ENCODE data around the gene MAML2. TPM values are rescaled to one million over a fixed set of nuclear protein-coding genes. Genes with fewer than 3 reads are reported as not detected.

MAML2 gene
- total RNA-seq, 1 experiment from 2014 or later: 28.3 TPM

DNA sequence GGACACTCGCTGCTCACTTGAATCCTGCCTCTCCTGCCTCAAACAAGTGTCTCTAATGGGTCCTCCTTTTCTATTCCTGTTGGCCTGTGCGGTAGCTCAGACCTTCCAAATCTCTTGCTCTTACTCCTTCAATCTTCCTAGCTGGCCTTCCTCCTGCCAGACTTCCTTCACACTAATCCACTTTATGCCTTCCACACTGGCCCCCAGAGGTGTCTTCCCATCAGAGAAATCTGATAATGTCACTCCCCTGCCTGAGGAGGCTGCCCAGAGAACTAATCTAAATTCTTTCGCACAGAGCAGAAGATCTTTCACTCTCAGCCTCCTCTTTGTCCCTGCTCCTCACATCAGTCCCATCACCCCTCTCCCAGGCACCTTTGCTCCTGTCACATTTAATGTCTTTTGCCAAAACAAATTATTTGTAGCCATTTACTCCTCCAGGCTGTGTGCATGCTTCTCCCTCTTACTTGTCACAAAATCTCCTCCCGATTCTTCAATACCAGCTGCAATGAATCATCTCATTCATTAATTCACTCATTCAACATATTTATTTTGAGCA is 175.7 kb downstream of the MAML2 start:
- H3K79me2 ChIP-seq (ENCODE audit: low read depth): peaks cover 78% of the 10 kb centered on the region
- no peak overlapping the region for H2AFZ ChIP-seq
- H3K4me1 ChIP-seq (replicated peaks; ENCODE audit: insufficient read depth): peaks cover 34% of the 10 kb centered on the region
- no peak overlapping the region for H3K4me2 ChIP-seq
- no TSS peak for BruUV-seq (replicated peaks)
- DNase-seq: peak in 1 of 2 experiments; percentile 29
- no peaks in the 10 kb centered on the region for H3K27me3 ChIP-seq (ENCODE audit: insufficient read depth, low read depth)
- CTCF ChIA-PET: no interaction called here
- TF ChIP-seq EZH2 (IDR thresholded peaks at IDR 0.05; ENCODE audit: low read depth): no peak
- TF ChIP-seq, protein P1, sequence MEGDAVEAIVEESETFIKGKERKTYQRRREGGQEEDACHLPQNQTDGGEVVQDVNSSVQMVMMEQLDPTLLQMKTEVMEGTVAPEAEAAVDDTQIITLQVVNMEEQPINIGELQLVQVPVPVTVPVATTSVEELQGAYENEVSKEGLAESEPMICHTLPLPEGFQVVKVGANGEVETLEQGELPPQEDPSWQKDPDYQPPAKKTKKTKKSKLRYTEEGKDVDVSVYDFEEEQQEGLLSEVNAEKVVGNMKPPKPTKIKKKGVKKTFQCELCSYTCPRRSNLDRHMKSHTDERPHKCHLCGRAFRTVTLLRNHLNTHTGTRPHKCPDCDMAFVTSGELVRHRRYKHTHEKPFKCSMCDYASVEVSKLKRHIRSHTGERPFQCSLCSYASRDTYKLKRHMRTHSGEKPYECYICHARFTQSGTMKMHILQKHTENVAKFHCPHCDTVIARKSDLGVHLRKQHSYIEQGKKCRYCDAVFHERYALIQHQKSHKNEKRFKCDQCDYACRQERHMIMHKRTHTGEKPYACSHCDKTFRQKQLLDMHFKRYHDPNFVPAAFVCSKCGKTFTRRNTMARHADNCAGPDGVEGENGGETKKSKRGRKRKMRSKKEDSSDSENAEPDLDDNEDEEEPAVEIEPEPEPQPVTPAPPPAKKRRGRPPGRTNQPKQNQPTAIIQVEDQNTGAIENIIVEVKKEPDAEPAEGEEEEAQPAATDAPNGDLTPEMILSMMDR (conservative IDR thresholded peaks at IDR 0.05): no peak
- H3K9me3 ChIP-seq (ENCODE audit: insufficient read depth, low read depth): no peaks in the 10 kb centered on the region
- H3K36me3 ChIP-seq (ENCODE audit: low read depth): no peaks in the 10 kb centered on the region
- H3F3A ChIP-seq (ENCODE audit: insufficient read depth, low read depth): peaks cover 20% of the 10 kb centered on the region
- no peak overlapping the region for H3K4me3 ChIP-seq
- intact Hi-C loops (cut with micrococcal nuclease; ENCODE audit: unreplicated experiment): no loop called here
- H3K27ac ChIP-seq: peak overlapping the region; percentile 86; the same call in 1 of the 2 replicates
- H3K9me2 ChIP-seq (ENCODE audit: insufficient read depth): no peaks in the 10 kb centered on the region
- POLR2A ChIA-PET (ENCODE audit: unreplicated experiment): interaction anchor here (0.5 to 0.8 kb wide), 2 partner anchors 8 to 123 kb away, joined by 4 to 5 read pairs; no protein-coding TSS in a partner anchor
- no peaks in the 10 kb centered on the region for H4K20me1 ChIP-seq (ENCODE audit: insufficient read depth)

DNA sequence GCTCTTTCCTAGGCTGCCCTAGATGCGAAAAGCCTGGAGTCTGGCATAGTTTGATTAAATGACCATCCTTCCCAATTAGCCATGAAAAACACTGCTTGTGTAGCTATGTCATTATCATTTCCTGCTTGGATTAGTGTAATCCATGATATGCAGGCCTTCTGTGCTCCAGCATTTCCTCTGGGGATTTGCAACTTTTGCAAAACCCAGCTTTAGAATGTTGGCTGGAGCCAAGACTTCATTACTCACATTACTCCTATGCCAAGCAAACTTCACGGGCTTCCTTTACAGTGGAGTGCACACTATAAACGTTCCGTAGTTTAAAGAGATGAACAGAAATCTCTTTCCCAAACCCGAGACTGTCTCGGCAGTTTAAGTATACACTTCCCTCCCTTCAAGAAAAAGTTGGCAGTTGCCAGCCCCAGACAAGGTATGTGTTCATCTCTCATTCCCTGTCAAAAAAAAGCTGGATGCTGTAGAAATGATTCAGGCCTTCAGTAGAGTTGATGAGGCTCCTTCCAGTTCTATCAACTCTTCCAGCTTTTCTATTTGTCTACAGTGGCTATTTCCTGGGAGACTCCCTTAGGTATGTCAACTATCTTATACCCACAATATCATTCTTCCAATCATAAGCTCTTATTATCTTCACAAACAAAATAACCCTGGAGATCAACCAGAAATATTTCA is 180.0 kb downstream of the MAML2 start:
- Histone ChIP-seq H3K79me2 (ENCODE audit: low read depth) (peaks cover 88% of the 10 kb centered on the region), H2AFZ (no peak overlapping the region), H3K4me2 (no peak overlapping the region), H3K4me3 (no peak overlapping the region), H3K4me1 (replicated peaks; ENCODE audit: insufficient read depth) (peaks cover 22% of the 10 kb centered on the region), H3K27me3 (ENCODE audit: insufficient read depth, low read depth) (no peaks in the 10 kb centered on the region), H3F3A (ENCODE audit: insufficient read depth, low read depth) (peaks cover 18% of the 10 kb centered on the region), H3K9me2 (ENCODE audit: insufficient read depth) (no peaks in the 10 kb centered on the region), H3K9me3 (ENCODE audit: insufficient read depth, low read depth) (no peaks in the 10 kb centered on the region), H3K27ac (peak overlapping the region; percentile 7; the same call in 1 of the 2 replicates), H4K20me1 (ENCODE audit: insufficient read depth) (no peaks in the 10 kb centered on the region), H3K36me3 (ENCODE audit: low read depth) (no peaks in the 10 kb centered on the region)
- no TSS peak for BruUV-seq (replicated peaks)
- POLR2A ChIA-PET (ENCODE audit: unreplicated experiment): no interaction called here
- CTCF ChIA-PET: interaction anchor here (0.7 kb wide), 1 partner anchor 182 kb away, joined by 3 read pairs; no protein-coding TSS in a partner anchor
- no peak for TF ChIP-seq EZH2 (IDR thresholded peaks at IDR 0.05; ENCODE audit: low read depth)
- TF ChIP-seq, protein P1 (conservative IDR thresholded peaks at IDR 0.05): no peak
- intact Hi-C loops (cut with micrococcal nuclease; ENCODE audit: unreplicated experiment): no loop called here
- peak in 1 of 2 experiments; percentile 33 for DNase-seq

DNA sequence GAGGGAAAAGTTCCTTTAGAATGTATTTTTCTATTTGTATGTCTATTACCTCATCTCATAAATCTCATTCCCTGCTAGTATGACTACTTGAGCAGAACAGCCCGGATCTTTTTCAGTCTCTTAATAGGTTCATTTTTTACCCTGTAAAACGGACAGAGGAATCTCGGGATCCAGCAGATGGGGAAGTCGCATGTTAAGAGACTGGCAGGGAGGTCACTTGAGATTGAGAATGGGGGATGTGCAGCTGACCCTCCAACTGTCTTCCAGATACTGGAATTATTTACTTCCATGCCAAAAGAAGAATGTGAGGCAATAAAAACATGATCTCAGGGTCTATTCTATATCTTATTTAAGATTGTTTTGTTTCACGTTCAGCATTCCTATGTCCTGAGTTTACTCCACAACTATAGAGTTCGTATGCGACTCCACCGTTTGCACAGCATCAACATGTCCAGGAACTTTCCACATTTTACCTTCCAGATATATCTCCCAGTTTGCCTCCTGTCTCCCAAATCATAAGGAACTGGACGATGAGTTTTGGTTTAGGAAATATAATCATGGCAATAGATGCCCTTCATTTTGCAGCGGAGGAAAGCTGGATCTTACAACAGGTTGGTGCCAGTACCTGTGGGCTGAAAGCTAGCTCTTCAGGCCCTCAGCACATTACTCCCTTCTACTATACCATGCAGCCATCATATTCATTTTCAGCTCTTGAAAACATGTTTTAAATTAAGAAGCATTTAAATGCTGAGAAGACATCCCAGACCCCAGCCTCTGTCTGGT is 181.5 kb downstream of the MAML2 start:
- CTCF ChIA-PET: no interaction called here
- Histone ChIP-seq H3K79me2 (ENCODE audit: low read depth) (peaks cover 88% of the 10 kb centered on the region), H3K4me3 (no peak overlapping the region), H2AFZ (no peak overlapping the region), H3K9me2 (ENCODE audit: insufficient read depth) (no peaks in the 10 kb centered on the region), H3K9me3 (ENCODE audit: insufficient read depth, low read depth) (no peaks in the 10 kb centered on the region), H3K36me3 (ENCODE audit: low read depth) (no peaks in the 10 kb centered on the region), H3K27ac (no peak overlapping the region), H3F3A (ENCODE audit: insufficient read depth, low read depth) (peaks cover 27% of the 10 kb centered on the region), H3K4me1 (replicated peaks; ENCODE audit: insufficient read depth) (peaks cover 31% of the 10 kb centered on the region), H3K4me2 (no peak overlapping the region), H4K20me1 (ENCODE audit: insufficient read depth) (no peaks in the 10 kb centered on the region), H3K27me3 (ENCODE audit: insufficient read depth, low read depth) (no peaks in the 10 kb centered on the region)
- no TSS peak for BruUV-seq (replicated peaks)
- peak in 1 of 2 experiments; percentile 6 for DNase-seq
- POLR2A ChIA-PET (ENCODE audit: unreplicated experiment): no interaction called here
- TF ChIP-seq, protein P1 (conservative IDR thresholded peaks at IDR 0.05): no peak
- TF ChIP-seq EZH2 (IDR thresholded peaks at IDR 0.05; ENCODE audit: low read depth): no peak
- intact Hi-C loops (cut with micrococcal nuclease; ENCODE audit: unreplicated experiment): no loop called here

All from PC-9 (cell line).